ENCODE results near the gene NOVA2. TPM values are rescaled to one million over a fixed set of nuclear protein-coding genes. Genes with fewer than 3 reads are reported as not detected.

NOVA2 gene
- total and polyA plus RNA-seq, 9 of the 15 experiments (the other 6 are each of a cell fraction or from before 2014, with no cell fraction given) = not detected

DNA sequence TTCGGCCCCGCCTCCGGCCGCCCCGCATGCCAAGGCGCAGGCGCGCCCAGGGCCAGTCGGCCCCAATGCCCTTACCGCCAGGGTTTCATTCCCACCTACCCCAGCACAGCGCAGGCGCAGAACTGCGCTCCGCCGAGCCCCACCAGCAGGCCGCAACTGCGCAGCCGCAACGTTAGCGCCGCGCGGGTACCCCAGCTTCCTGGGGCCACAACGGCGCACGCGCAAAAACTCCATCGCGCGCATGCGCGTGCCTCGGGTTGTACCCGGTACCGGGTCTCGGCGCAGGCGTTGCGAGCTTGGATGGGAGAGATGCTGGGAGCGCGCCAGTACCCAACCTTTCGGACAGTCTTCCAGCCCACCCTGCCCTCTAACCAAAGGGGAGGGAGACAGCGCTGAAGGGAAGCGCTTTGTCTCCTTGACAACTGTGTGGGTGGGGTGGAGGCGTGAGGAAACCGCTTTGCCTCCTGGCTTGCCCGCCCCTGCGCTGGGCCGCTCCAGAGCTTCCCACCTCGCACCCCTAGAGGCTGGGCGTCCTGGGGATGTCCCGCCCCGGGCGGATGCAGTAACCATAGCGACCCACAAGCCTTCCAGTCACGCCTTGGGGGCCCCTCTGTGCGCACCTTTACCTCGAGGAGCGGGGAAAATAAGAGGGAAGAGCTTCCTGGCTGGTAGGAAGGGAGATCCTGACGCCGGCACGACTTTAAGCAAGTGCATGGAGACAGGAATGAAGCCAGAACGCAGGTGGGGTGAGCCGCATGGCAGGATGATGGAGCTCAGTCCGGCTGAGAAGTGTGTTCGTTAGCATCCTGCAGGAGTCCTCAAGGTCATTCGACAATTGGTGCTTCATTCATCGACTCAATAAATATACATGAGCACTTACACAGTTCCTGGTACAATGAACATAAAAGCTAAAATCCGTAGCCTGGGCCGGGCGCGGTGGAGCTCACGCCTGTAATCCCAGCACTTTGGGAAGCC lies 70.7 kb downstream of the NOVA2 start (continued):
- TF ChIP-seq, protein P1, sequence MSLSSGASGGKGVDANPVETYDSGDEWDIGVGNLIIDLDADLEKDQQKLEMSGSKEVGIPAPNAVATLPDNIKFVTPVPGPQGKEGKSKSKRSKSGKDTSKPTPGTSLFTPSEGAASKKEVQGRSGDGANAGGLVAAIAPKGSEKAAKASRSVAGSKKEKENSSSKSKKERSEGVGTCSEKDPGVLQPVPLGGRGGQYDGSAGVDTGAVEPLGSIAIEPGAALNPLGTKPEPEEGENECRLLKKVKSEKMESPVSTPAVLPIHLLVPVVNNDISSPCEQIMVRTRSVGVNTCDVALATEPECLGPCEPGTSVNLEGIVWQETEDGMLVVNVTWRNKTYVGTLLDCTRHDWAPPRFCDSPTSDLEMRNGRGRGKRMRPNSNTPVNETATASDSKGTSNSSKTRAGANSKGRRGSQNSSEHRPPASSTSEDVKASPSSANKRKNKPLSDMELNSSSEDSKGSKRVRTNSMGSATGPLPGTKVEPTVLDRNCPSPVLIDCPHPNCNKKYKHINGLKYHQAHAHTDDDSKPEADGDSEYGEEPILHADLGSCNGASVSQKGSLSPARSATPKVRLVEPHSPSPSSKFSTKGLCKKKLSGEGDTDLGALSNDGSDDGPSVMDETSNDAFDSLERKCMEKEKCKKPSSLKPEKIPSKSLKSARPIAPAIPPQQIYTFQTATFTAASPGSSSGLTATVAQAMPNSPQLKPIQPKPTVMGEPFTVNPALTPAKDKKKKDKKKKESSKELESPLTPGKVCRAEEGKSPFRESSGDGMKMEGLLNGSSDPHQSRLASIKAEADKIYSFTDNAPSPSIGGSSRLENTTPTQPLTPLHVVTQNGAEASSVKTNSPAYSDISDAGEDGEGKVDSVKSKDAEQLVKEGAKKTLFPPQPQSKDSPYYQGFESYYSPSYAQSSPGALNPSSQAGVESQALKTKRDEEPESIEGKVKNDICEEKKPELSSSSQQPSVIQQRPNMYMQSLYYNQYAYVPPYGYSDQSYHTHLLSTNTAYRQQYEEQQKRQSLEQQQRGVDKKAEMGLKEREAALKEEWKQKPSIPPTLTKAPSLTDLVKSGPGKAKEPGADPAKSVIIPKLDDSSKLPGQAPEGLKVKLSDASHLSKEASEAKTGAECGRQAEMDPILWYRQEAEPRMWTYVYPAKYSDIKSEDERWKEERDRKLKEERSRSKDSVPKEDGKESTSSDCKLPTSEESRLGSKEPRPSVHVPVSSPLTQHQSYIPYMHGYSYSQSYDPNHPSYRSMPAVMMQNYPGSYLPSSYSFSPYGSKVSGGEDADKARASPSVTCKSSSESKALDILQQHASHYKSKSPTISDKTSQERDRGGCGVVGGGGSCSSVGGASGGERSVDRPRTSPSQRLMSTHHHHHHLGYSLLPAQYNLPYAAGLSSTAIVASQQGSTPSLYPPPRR (CRISPR knock-in tag; IDR thresholded peaks at IDR 0.05; ENCODE audit: borderline replicate concordance) = no peak
- no peak for TF ChIP-seq IRF2 (CRISPR knock-in tag; IDR thresholded peaks at IDR 0.05)
- TF ChIP-seq, protein P2, sequence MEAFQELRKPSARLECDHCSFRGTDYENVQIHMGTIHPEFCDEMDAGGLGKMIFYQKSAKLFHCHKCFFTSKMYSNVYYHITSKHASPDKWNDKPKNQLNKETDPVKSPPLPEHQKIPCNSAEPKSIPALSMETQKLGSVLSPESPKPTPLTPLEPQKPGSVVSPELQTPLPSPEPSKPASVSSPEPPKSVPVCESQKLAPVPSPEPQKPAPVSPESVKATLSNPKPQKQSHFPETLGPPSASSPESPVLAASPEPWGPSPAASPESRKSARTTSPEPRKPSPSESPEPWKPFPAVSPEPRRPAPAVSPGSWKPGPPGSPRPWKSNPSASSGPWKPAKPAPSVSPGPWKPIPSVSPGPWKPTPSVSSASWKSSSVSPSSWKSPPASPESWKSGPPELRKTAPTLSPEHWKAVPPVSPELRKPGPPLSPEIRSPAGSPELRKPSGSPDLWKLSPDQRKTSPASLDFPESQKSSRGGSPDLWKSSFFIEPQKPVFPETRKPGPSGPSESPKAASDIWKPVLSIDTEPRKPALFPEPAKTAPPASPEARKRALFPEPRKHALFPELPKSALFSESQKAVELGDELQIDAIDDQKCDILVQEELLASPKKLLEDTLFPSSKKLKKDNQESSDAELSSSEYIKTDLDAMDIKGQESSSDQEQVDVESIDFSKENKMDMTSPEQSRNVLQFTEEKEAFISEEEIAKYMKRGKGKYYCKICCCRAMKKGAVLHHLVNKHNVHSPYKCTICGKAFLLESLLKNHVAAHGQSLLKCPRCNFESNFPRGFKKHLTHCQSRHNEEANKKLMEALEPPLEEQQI (IDR thresholded peaks at IDR 0.05) = no peak
- TF ChIP-seq BRCA1 (IDR thresholded peaks at IDR 0.05) = no peak
- no peak for TF ChIP-seq BRCA1 (CRISPR knock-in tag; IDR thresholded peaks at IDR 0.05)
- no peak for TF ChIP-seq SAFB2 (IDR thresholded peaks at IDR 0.05; ENCODE audit: borderline replicate concordance, low read depth, low read length, severe bottlenecking)
- TF ChIP-seq MAFG (tag; conservative IDR thresholded peaks at IDR 0.05) = no peak
- no peak for TF ChIP-seq ZNF140 (CRISPR knock-in tag; IDR thresholded peaks at IDR 0.05)
- no peak for TF ChIP-seq CBX3 (IDR thresholded peaks at IDR 0.05; ENCODE audit: borderline replicate concordance in 1 of 2, low read length in 2 of 2)
- TF ChIP-seq SMAD3 (CRISPR knock-in tag; conservative IDR thresholded peaks at IDR 0.05) = no peak
- no peak for TF ChIP-seq ZNF445 (CRISPR knock-in tag; IDR thresholded peaks at IDR 0.05; ENCODE audit: low read depth)
- TF ChIP-seq TEAD4 (IDR thresholded peaks at IDR 0.05; ENCODE audit: low read length) = 0 out of 2 replicates have a peak, but pooled peaks have one; percentile 14
- no peak for TF ChIP-seq TEAD4 (CRISPR knock-in tag; IDR thresholded peaks at IDR 0.05; ENCODE audit: borderline replicate concordance)
- TF ChIP-seq TCF7 (IDR thresholded peaks at IDR 0.05; ENCODE audit: borderline replicate concordance) = no peak
- TF ChIP-seq CREM (IDR thresholded peaks at IDR 0.05; ENCODE audit: low read depth) = no peak
- 0 out of 2 replicates have a peak, but pooled peaks have one; percentile 38 for TF ChIP-seq HNRNPL (IDR thresholded peaks at IDR 0.05; ENCODE audit: low read depth, low read length)
- no peak for TF ChIP-seq ZNF146 (CRISPR knock-in tag; IDR thresholded peaks at IDR 0.05; ENCODE audit: unreplicated experiment)
- TF ChIP-seq POLR2AphosphoS5 (IDR thresholded peaks at IDR 0.05; ENCODE audit: control insufficient read depth, insufficient read depth, low read depth, low read length) = no peak
- TF ChIP-seq DACH1 (IDR thresholded peaks at IDR 0.05; ENCODE audit: partially characterized antibody) = no peak
- peak; percentile 87 for TF ChIP-seq EGR1 (conservative IDR thresholded peaks at IDR 0.05)
- no peak for TF ChIP-seq MEF2A (IDR thresholded peaks at IDR 0.05; ENCODE audit: control insufficient read depth, low read depth, low read length)
